ENCODE data around the gene PTGER1. TPM values are rescaled to one million over a fixed set of nuclear protein-coding genes. Genes with fewer than 3 reads are reported as not detected.

PTGER1 gene
- total RNA-seq, 1 experiment from 2014 or later = 2.2 TPM

- no peak overlapping the region for H3K4me3 ChIP-seq (ENCODE audit: low read depth in 2 of 2, low read length in 2 of 2)
- no peak overlapping the region for H3K27ac ChIP-seq (ENCODE audit: low read length)
- ATAC-seq = no peak
- no peak for TF ChIP-seq TCF7L2 (IDR thresholded peaks at IDR 0.05; ENCODE audit: low read depth, low read length)
- no peak for TF ChIP-seq REST (IDR thresholded peaks at IDR 0.05; ENCODE audit: insufficient read depth in 1 of 2, low read depth in 2 of 2, low read length in 1 of 2)
- H3K36me3 ChIP-seq (ENCODE audit: control insufficient read depth, insufficient read depth, low read length) = peaks cover 3% of the 10 kb centered on the region; the same call in 1 of the 2 replicates
- H3K27me3 ChIP-seq (ENCODE audit: control insufficient read depth, insufficient read depth, low read length) = no peaks in the 10 kb centered on the region
- BruUV-seq (replicated peaks) = no TSS peak
- H3K4me1 ChIP-seq (ENCODE audit: control insufficient read depth, insufficient read depth, low read length) = no peaks in the 10 kb centered on the region
- intact Hi-C loops (cut with micrococcal nuclease; ENCODE audit: unreplicated experiment) (no loop called here), in situ Hi-C loops (cut with HindIII; ENCODE audit: low pct_unique_long_range_greater_than_20kb, low sequenced_read_pairs) (no loop called here)
- no peak for DNase-seq (ENCODE audit: low read depth, low spot score)
- H3K9me3 ChIP-seq (ENCODE audit: control insufficient read depth, insufficient read depth, low read depth, low read length) = no peaks in the 10 kb centered on the region
- POLR2A ChIA-PET = no interaction called here
- CTCF ChIA-PET = no interaction called here
These were observed 31.4 kb downstream of the PTGER1 start for GRCh38 chr19:14443632-14444216.

- intact Hi-C loops (cut with micrococcal nuclease; ENCODE audit: unreplicated experiment) = no loop called here
- Histone ChIP-seq H3K9me3 (ENCODE audit: control insufficient read depth, insufficient read depth, low read depth, low read length) (no peaks in the 10 kb centered on the region), H3K4me3 (ENCODE audit: low read depth in 2 of 2, low read length in 2 of 2) (no peak overlapping the region), H3K27me3 (ENCODE audit: control insufficient read depth, insufficient read depth, low read length) (no peaks in the 10 kb centered on the region), H3K27ac (ENCODE audit: low read length) (no peak overlapping the region), H3K4me1 (ENCODE audit: control insufficient read depth, insufficient read depth, low read length) (no peaks in the 10 kb centered on the region), H3K36me3 (ENCODE audit: control insufficient read depth, insufficient read depth, low read length) (peaks cover 3% of the 10 kb centered on the region; the same call in 1 of the 2 replicates)
- TF ChIP-seq REST (IDR thresholded peaks at IDR 0.05; ENCODE audit: insufficient read depth in 1 of 2, low read depth in 2 of 2, low read length in 1 of 2) = no peak
- no peak for TF ChIP-seq TCF7L2 (IDR thresholded peaks at IDR 0.05; ENCODE audit: low read depth, low read length)
- TF ChIP-seq POLR2AphosphoS5 (IDR thresholded peaks at IDR 0.05; ENCODE audit: low read depth, low read length) = no peak
- no peak for TF ChIP-seq CTCF (IDR thresholded peaks at IDR 0.05)
- in situ Hi-C loops (cut with HindIII; ENCODE audit: low pct_unique_long_range_greater_than_20kb, low sequenced_read_pairs) = no loop called here
- no peak for ATAC-seq
- ChIA-PET CTCF (no interaction called here), POLR2A (no interaction called here)
- no peak for DNase-seq (ENCODE audit: low read depth, low spot score)
- BruUV-seq (replicated peaks) = no TSS peak
These were observed 32.1 kb downstream of the PTGER1 start for GRCh38 chr19:14442891-14443631.
